CD1c-positive myeloid dendritic cell (primary cell): ENCODE data around the gene LRCH1.

ENCODE experiments used
- DNase-seq: peaks from one replicate; pipeline ENCODE4 v3.0.0-alpha.2; 2016; ENCODE audit errors: extremely low spot score

Gene LRCH1

GRCh38 chr13:46613409-46614049, 60.6 kb downstream of the LRCH1 start:
- no peak for DNase-seq

- DNase-seq: no peak
Observed at GRCh38 chr13:46614582-46614981, 61.6 kb downstream of the LRCH1 start.

DNA sequence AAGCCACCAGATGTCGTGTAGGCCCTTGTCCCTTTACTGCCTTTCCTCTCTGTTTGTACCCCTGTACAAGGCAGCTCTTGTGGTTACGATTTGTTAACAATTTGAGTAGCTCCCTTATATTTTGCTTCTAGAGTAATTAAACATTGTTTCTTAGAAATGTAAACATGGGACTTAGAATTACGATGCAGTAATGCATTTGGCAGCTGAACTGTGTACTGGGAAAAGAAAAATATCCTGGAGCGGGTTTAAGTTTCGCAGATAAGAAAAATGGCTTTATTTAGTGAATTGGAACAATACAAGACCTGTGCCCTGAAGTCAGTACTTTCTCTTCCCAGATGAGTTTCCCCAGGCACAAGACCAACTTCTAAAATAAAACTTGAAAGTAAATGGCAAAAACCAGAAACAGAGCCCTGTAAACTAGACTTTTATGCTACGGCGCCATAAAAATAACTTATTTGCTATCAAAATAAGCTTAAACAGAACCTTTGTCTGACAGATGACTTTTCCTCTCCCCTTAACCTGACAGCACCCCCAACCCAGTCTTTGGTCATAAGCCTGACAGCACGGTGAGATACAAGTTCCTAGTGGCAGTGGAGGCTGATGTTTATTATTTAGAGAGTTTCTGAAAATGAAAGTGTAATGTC, 63.0 kb downstream of the LRCH1 start:
- no peak for DNase-seq

DNA sequence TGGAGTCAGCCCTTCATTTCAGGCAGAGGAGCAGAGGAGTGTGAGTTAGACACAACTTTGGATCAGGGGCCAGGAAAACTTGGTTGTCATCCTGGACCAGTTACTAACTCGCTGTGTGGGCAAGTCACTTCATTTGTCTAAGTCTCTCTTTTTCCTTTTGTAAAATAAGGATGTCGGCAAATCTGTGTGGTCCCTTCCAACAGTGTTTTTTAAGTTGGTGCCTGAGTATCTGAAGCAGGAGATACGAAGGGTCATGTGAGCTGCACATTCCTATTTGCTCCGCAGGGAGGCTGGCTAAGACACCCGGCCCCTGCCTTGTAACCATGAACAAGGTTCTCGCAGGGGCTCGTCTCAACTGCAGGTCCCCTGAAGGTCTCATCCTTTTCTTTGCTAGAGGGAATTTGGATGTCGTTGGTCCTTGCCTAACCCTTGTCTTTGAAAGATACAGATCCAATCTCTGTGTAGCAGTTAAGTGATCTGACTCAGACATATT, 64.3 kb downstream of the LRCH1 start:
- DNase-seq: no peak

GRCh38 chr13:46617885-46618284, 64.9 kb downstream of the LRCH1 start:
- DNase-seq: no peak

GRCh38 chr13:46618694-46619254, 65.8 kb downstream of the LRCH1 start:
- no peak for DNase-seq

DNA sequence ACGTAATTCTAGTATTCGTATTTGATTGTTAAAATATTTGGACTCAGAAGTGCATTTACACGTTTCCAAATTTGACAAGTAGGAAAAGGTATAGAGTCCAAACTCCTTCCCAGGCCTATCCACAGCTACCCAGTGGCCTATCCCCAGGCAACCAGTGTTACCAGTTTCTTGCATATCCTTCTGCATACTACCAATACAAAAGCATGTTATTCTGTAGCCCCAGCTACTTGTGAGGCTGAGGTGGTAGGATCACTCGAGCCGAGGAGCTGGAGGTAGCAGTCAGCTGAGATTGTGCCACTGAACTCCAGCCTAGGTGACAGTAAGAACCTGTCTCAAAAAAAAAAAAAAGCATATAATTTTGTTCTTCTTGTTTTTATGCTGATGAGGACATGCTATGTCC, 67.1 kb downstream of the LRCH1 start:
- DNase-seq: no peak

GRCh38 chr13:46620471-46620870, 67.5 kb downstream of the LRCH1 start:
- DNase-seq: no peak

- DNase-seq: no peak
Observed at GRCh38 chr13:46621133-46621532, 68.2 kb downstream of the LRCH1 start.

DNA sequence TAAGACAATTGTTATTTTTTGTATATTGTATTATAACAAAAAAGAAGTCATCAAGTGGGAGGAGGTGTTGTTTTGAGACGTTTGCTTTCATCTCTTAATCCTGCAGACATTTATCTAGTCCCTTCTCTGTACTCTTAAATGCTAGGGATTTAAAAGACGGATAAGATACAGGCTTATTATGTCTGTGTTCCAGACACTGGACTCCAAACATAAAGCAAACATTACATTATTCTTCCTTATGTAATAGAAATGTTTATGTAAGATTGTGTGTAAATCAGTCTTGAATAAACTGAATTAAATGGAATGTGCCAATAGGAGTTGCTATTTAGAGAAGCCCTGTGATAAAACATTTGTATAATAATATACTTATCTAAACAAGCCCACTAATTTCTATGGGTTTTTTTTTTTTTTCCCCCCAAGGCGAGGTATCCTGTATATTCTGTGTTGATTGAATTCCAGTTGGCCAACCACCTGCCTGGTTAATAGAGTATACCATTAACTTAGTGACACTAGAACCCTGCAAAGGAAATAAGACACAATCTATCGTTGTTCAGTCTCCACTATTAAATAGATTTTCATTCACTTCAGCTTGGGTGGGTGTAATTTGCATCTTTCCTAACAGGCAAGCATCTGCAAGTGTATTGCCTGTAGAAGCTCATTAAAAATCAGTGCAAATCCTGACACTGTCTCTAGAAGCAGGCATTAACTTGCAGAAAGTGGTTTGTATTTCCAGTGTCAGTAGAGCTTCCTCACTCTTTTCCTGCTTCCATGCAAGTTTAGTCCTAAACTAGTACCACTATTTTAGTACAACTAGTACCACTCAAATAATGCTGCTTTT, 69.0 kb downstream of the LRCH1 start:
- DNase-seq: no peak

DNA sequence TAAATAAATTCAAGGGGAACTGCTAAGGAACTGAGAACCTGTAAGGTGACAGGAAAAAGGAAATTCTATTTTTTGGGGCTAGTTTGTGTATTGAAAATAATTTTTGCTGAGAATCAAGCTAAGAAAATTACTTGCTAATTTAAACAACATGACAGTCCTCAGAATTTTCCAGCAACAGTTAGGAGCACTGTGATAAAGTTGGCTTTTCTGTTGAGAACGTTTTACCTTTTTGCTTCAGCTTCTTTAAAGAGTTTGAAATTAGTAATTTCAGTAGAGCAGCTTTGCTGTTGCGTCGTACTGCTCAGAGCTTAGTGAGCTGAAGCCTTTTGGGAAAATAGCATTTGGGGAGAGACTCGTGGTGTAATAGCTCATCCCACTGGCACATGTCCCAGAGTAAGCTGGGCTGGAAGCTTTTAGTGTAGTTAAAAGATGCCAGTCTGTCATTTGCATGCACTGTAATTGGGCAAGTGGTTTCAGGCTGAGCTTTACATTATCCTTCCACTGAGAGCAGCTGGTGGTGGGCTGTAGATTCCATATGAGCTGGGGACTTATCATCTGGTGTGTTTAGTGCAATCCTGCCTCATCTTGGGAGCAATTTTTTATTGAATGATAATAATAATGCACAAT, 69.8 kb downstream of the LRCH1 start:
- no peak for DNase-seq

- DNase-seq: no peak
Observed at GRCh38 chr13:46624353-46624752, 71.4 kb downstream of the LRCH1 start.

- DNase-seq: no peak
Observed at GRCh38 chr13:46624821-46625220, 71.9 kb downstream of the LRCH1 start.

DNA sequence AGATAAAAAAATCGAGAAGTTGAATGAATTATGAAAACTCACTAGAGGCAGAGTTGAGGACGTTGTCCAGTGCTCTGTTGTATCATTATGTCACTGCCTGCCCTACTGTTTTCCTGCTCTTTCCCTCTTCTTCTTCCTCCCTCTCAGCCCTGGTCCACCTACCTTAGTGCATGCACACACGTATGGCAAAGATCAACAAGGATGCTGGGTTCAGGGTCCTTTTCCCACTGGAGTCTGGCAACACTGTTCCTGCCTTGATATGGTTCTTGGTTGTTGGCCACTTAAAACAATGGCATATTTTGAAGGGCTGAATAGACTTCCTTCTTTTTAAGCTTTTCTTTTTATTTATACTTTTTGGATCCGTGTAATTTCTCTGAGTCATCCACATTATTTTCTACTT, 74.5 kb downstream of the LRCH1 start:
- no peak for DNase-seq

- DNase-seq: no peak
Observed at GRCh38 chr13:46628622-46629365, 75.8 kb downstream of the LRCH1 start.

- DNase-seq: no peak
Observed at GRCh38 chr13:46629811-46630413, 76.9 kb downstream of the LRCH1 start.

DNA sequence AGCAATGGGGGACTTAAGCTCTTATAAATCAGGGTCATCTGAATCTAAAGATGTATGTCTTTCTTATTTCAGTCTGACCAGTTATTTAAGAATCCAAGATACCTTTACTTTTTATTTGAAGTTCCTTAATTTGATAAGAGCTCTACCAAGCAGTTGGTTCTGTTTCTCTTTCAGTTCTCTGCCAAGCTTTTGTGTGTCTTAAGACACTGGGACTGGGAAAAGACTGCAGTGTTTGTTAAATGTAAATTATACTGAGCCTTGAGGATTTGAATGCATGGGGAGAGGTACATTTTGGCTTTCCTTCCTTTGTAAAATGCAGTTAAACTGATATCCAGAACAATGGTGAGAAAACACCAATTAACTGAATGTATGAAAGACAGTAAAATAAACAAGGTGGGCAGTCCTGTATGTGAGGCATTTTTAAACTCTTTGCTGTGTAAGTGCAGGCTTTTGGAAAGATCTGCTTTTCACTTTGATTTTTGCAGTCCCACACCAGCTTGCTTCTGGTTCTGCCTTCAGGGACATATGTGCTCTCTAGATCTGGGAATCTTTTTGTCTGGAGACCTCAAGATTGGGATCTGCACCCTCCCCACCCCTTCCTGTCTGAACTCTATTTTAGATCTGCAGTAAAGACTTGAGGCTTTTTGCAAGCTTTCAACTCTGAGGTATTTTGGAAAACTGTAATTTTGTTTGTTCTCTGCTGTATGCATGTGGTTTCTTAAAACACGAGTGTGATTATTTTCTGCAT, 77.6 kb downstream of the LRCH1 start:
- DNase-seq: no peak

GRCh38 chr13:46631179-46631542, 78.2 kb downstream of the LRCH1 start:
- no peak for DNase-seq

DNA sequence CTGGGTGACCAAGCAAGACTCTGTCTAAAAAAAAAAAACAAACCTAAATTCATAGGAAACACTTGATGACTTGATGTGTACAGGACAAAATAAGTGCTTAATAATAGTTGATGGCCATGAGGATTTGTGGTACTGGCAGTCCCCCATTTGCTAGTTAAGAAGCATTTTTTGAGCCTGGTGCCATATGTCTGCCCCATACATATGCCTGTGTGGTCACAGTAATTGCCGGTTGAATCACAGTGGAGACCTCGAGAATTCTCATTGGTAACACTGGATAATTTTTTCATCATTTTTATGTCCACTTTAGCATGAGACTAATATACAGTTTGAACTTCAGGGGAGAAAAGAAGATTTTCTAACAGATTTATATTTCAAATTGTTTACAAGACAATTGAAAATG, 79.2 kb downstream of the LRCH1 start:
- no peak for DNase-seq

GRCh38 chr13:46633416-46633815, 80.4 kb downstream of the LRCH1 start:
- no peak for DNase-seq
